Adrenal gland (tissue), 12 donors: Measurements from ENCODE around the gene PALM. TPM values are rescaled to one million over a fixed set of nuclear protein-coding genes. Genes with fewer than 3 reads are reported as not detected.
"Not testable (repeated sequence)": the region's sequence is repeated elsewhere in the genome, so short reads cannot be mapped to it uniquely, and the experiment has no call there.

Experiments
- DNase-seq, 7 donors: peaks; one replicate each; pipeline ENCODE4 v3.0.0-alpha.2; 2019 to 2020
- H3K27ac ChIP-seq, 5 donors: fragments of 200-600 bp; sonication (generic) in 4 of 5; 1 replicate in 3 of 5; 2 replicates in 2 of 5; pipeline versions ENCODE4 v1.5.1 to v1.8.0; 2016 to 2020; ENCODE audit warnings: mild to moderate bottlenecking in 1 of 5
- H3K27me3 ChIP-seq: fragments of 200-600 bp; 2 replicates; pipeline ENCODE4 v1.8.0; 2021
- H3K36me3 ChIP-seq, 2 donors: fragments of 200-600 bp; replicated peaks in 1 of 2; 1 replicate in 1 of 2; 2 replicates in 1 of 2; pipeline versions ENCODE4 v1.5.1 to v1.8.0; 2018 to 2022
- H3K4me1 ChIP-seq, 2 donors: fragments of 200-600 bp; replicated peaks in 1 of 2; 1 replicate in 1 of 2; 2 replicates in 1 of 2; pipeline versions ENCODE4 v1.5.1 to v1.8.0; 2018 to 2021
- H3K4me3 ChIP-seq, 4 donors: fragments of 200-600 bp; sonication (generic) in 3 of 4; one replicate each; pipeline ENCODE4 v1.5.1; 2016 to 2018
- H3K9me3 ChIP-seq, 3 donors: fragments of 200-600 bp; sonication (generic) in 1 of 3; replicated peaks in 1 of 3; 1 replicate in 2 of 3; 2 replicates in 1 of 3; pipeline versions ENCODE4 v1.5.1 to v1.8.0; 2016 to 2021
- CTCF ChIP-seq, 6 experiments: fragments of 450-650 bp in 4 of 6; fragments of 200-600 bp in 2 of 6; sonication (generic) in 1 of 6; IDR thresholded peaks; 1 replicate in 5 of 6; 2 replicates in 1 of 6; pipeline versions ENCODE4 v1.5.1 to v1.8.0; 2016 to 2021; ENCODE audit warnings: antibody characterized with exemption in 6 of 6, mild to moderate bottlenecking in 2 of 6, moderate library complexity in 1 of 6
- POLR2A ChIP-seq, 2 donors: fragments of 450-650 bp; IDR thresholded peaks; one replicate each; pipeline ENCODE4 v1.6.1; 2017; ENCODE audit warnings: antibody characterized with exemption in 2 of 2, mild to moderate bottlenecking in 2 of 2, moderate library complexity in 1 of 2
- WGBS, 4 donors: extraction: QIAGEN DNeasy Blood & Tissue Kit in 2 of 4; methylation state at CpG; one replicate each; pipeline versions ENCODE4 v1.1.5 to v1.1.7; 2013 to 2017; 5-methylcytosine and 5-hydroxymethylcytosine counted together
- intact Hi-C, 2 donors: fragments of 100-400 bp; cut with DNase I; formaldehyde crosslinking; loops; one replicate each; pipeline versions ENCODE4 v1.14.1 to v1.15.0; 2022 to 2023
- polyA plus RNA-seq, 3 donors: library from polyadenylated mRNA; stranded (reverse); fragments of 200-250 nt in 2 of 3; fragments of 350-450 nt in 1 of 3; fragmentation: Illumina TruSeq in 1 of 3; extraction: RNeasy Lipid Tissue Mini Kit (QIAGEN cat#74804) in 1 of 3; gene quantifications; one replicate each; pipeline ENCODE4 v1.2.3, GENCODE V29; 2013 to 2014
- total RNA-seq, 9 donors: library from RNA; depleted of rRNA in 4 of 9; stranded (reverse); fragments of >200 nt in 4 of 9; fragments of 120-200 nt in 1 of 9; fragmentation: NEBNext Ultra II Directional in 1 of 9; extraction: Animal tissue kit (Norgen Biotek cat#: 25700) in 1 of 9; gene quantifications; one replicate each; pipeline versions ENCODE4 v1.1.0 to v1.2.4, GENCODE V29; 2013 to 2023
- donor health status: healthy with polysubstance abuse.
- donor health status: Bipolar disorder and iron deficiency.
- donor health status: DM: yes; HTN: yes; CAD: no.
- donor health status: DM: no; HTN: no; CAD: no.
- donor health status: DM: no; HTN: no; CAD: no.
- donor health status: DM: yes; HTN: yes; CAD: no.

The PALM gene
- total and polyA plus RNA-seq, 12 donors: 3.9 to 72.2 (median 50.1) TPM

GRCh38 chr19:736125-736524 lies 27.4 kb downstream of the PALM start:
- H3K4me1 ChIP-seq: no peaks in the 10 kb centered on the region
- no peak overlapping the region for H3K27ac ChIP-seq
- no peak for TF ChIP-seq POLR2A (IDR thresholded peaks at IDR 0.05)
- TF ChIP-seq CTCF (IDR thresholded peaks at IDR 0.05): no peak
- H3K4me3 ChIP-seq: no peak overlapping the region
- intact Hi-C loops: loop anchor here in 1 of 2 donors (10.0 kb wide), 1 partner anchor 141 kb away; no protein-coding TSS in a partner anchor
- WGBS, 4 donors: 92 to 93% (median 93%) methylated on average over 11 to 32 of the region's 32 CpGs
- DNase-seq: no peak
- H3K9me3 ChIP-seq: no peaks in the 10 kb centered on the region
- H3K27me3 ChIP-seq: no peaks in the 10 kb centered on the region
- peaks cover 0 to 6% of the 10 kb centered on the region in 2 donors for H3K36me3 ChIP-seq

- TF ChIP-seq CTCF (IDR thresholded peaks at IDR 0.05): peak; percentile 13 to 62 (median 46)
- no peak for TF ChIP-seq POLR2A (IDR thresholded peaks at IDR 0.05)
- peak in 4 of 7 donors; percentile 42 to 60 (median 46) for DNase-seq
- Histone ChIP-seq H3K27me3 (no peaks in the 10 kb centered on the region), H3K4me3 (no peak overlapping the region), H3K4me1 (no peaks in the 10 kb centered on the region), H3K36me3 (peaks cover 0 to 6% of the 10 kb centered on the region in 2 donors), H3K27ac (no peak overlapping the region), H3K9me3 (no peaks in the 10 kb centered on the region)
- intact Hi-C loops: loop anchor here in 1 of 2 donors (10.0 kb wide), 1 partner anchor 143 kb away; no protein-coding TSS in a partner anchor
- 37 to 41% (median 39%) methylated on average over 21 to 22 of the region's 22 CpGs for WGBS, 4 donors
These were observed 28.9 kb downstream of the PALM start for GRCh38 chr19:737591-738093.

- no peak overlapping the region for H3K4me3 ChIP-seq
- DNase-seq: no peak
- H3K27me3 ChIP-seq: no peaks in the 10 kb centered on the region
- WGBS, 4 donors: 76 to 80% (median 78%) methylated on average over 17 to 23 of the region's 23 CpGs
- no peak for TF ChIP-seq CTCF (IDR thresholded peaks at IDR 0.05)
- no peak for TF ChIP-seq POLR2A (IDR thresholded peaks at IDR 0.05)
- H3K9me3 ChIP-seq: no peaks in the 10 kb centered on the region
- intact Hi-C loops: loop anchor here in 1 of 2 donors (10.0 kb wide), 1 partner anchor 144 kb away; no protein-coding TSS in a partner anchor
- H3K4me1 ChIP-seq: no peaks in the 10 kb centered on the region
- no peak overlapping the region for H3K27ac ChIP-seq
- H3K36me3 ChIP-seq: peaks cover 0 to 6% of the 10 kb centered on the region in 2 donors
These were observed 29.9 kb downstream of the PALM start for GRCh38 chr19:738509-739128.

GRCh38 chr19:739998-740715 lies 31.4 kb downstream of the PALM start:
- no peaks in the 10 kb centered on the region for H3K4me1 ChIP-seq
- no peak overlapping the region for H3K4me3 ChIP-seq
- intact Hi-C loops: loop anchor here in 1 of 2 donors (10.0 kb wide), 1 partner anchor 145 kb away; no protein-coding TSS in a partner anchor
- no peak overlapping the region for H3K27ac ChIP-seq
- H3K9me3 ChIP-seq: no peaks in the 10 kb centered on the region
- 83 to 94% (median 89%) methylated on average over 29 to 36 of the region's 36 CpGs for WGBS, 4 donors
- TF ChIP-seq CTCF (IDR thresholded peaks at IDR 0.05): no peak
- TF ChIP-seq POLR2A (IDR thresholded peaks at IDR 0.05): no peak
- no peaks in the 10 kb centered on the region for H3K27me3 ChIP-seq
- no peak for DNase-seq
- peaks cover 0 to 6% of the 10 kb centered on the region in 2 donors for H3K36me3 ChIP-seq

- WGBS, 4 donors: 81 to 89% (median 84%) methylated on average over 14 to 16 of the region's 16 CpGs
- intact Hi-C loops, H3K36me3 ChIP-seq, H3K27ac ChIP-seq, H3K9me3 ChIP-seq, H3K27me3 ChIP-seq, DNase-seq, H3K4me3 ChIP-seq, H3K4me1 ChIP-seq: not testable (repeated sequence)
These were observed 32.2 kb downstream of the PALM start for GRCh38 chr19:740816-741505.
